ENCODE measurements around the gene BARX2.

The BARX2 gene

GRCh38 chr11:129443276-129443675, 67.6 kb downstream of the BARX2 start:
- DNase-seq, result no peak

GRCh38 chr11:129444274-129444673, 68.6 kb downstream of the BARX2 start:
- no peak for DNase-seq

GRCh38 chr11:129445226-129445625, 69.6 kb downstream of the BARX2 start:
- DNase-seq, result no peak

GRCh38 chr11:129446572-129446971, 70.9 kb downstream of the BARX2 start:
- DNase-seq, result no peak

- no peak for DNase-seq
These were observed 72.1 kb downstream of the BARX2 start for GRCh38 chr11:129447654-129448239.

GRCh38 chr11:129451524-129451923, 75.9 kb downstream of the BARX2 start:
- DNase-seq, result no peak

GRCh38 chr11:129453293-129453721, 77.7 kb downstream of the BARX2 start:
- no peak for DNase-seq

- no peak for DNase-seq
These were observed 79.5 kb downstream of the BARX2 start for GRCh38 chr11:129455101-129455500.

- no peak for DNase-seq
These were observed 80.4 kb downstream of the BARX2 start for GRCh38 chr11:129455756-129456655.

GRCh38 chr11:129457321-129457720, 81.7 kb downstream of the BARX2 start:
- DNase-seq, result no peak

- no peak for DNase-seq
These were observed 82.6 kb downstream of the BARX2 start for GRCh38 chr11:129458278-129458677.

- DNase-seq, result no peak
These were observed 83.3 kb downstream of the BARX2 start for GRCh38 chr11:129458756-129459535.

- no peak for DNase-seq
These were observed 85.1 kb downstream of the BARX2 start for GRCh38 chr11:129460714-129461113.

- no peak for DNase-seq
These were observed 108.4 kb downstream of the BARX2 start for GRCh38 chr11:129484068-129484467.

- DNase-seq, result no peak
These were observed 113.6 kb downstream of the BARX2 start for GRCh38 chr11:129489249-129489648.

GRCh38 chr11:129490004-129490403, 114.4 kb downstream of the BARX2 start:
- DNase-seq, result no peak

- DNase-seq, result no peak
These were observed 118.1 kb downstream of the BARX2 start for GRCh38 chr11:129493746-129494145.
